Loucy (cell line): Measurements from ENCODE around the gene KIAA0319L.

Source experiments
- H2AFZ ChIP-seq: fragments of 200-600 bp; sonication (generic); 2 replicates; pipeline ENCODE4 v1.6.0; 2016; ENCODE audit warnings: antibody characterized with exemption, mild to moderate bottlenecking, low read length, moderate library complexity
- H3F3A ChIP-seq: fragments of 200-600 bp; 2 replicates; pipeline ENCODE4 v1.6.0; 2016; ENCODE audit warnings: antibody characterized with exemption, low read depth, mild to moderate bottlenecking
- H3K27me3 ChIP-seq: fragments of 200-600 bp; sonication (generic); 2 replicates; pipeline ENCODE4 v1.6.1; 2014; ENCODE audit warnings: low read length, mild to moderate bottlenecking; ENCODE audit not compliant: insufficient read depth, poor library complexity, severe bottlenecking
- H3K36me3 ChIP-seq: fragments of 200-600 bp; sonication (generic); 2 replicates; pipeline ENCODE4 v1.6.1; 2016; ENCODE audit warnings: low read length; ENCODE audit not compliant: insufficient read depth
- H3K4me1 ChIP-seq: fragments of 200-600 bp; sonication (generic); 2 replicates; pipeline ENCODE4 v1.5.1; 2014; ENCODE audit warnings: low read length, mild to moderate bottlenecking; ENCODE audit not compliant: insufficient read depth, poor library complexity, severe bottlenecking
- H3K4me2 ChIP-seq: fragments of 200-600 bp; sonication (generic); 2 replicates; pipeline ENCODE4 v1.6.0; 2014; ENCODE audit warnings: antibody characterized with exemption, low read length, low read depth, mild to moderate bottlenecking; ENCODE audit not compliant: poor library complexity, severe bottlenecking
- H3K4me3 ChIP-seq: fragments of 200-600 bp; sonication (generic); 2 replicates; pipeline ENCODE4 v1.5.1; 2014; ENCODE audit warnings: low read length, mild to moderate bottlenecking, mixed read lengths; ENCODE audit not compliant: poor library complexity, severe bottlenecking
- H3K79me2 ChIP-seq: fragments of 200-600 bp; sonication (generic); 2 replicates; pipeline ENCODE4 v1.6.1; 2014; ENCODE audit warnings: low read length; ENCODE audit not compliant: insufficient read depth
- H3K9ac ChIP-seq: fragments of 200-600 bp; sonication (generic); 2 replicates; pipeline ENCODE4 v1.6.0; 2014; ENCODE audit warnings: mild to moderate bottlenecking, low read depth, low read length, moderate library complexity; ENCODE audit not compliant: poor library complexity, severe bottlenecking
- H3K9me2 ChIP-seq: fragments of 200-600 bp; sonication (generic); replicated peaks from 2 replicates; pipeline ENCODE4 v1.6.1; 2016; ENCODE audit warnings: low read depth, low read length, mixed read lengths
- H3K9me3 ChIP-seq: fragments of 200-600 bp; sonication (generic); 2 replicates; pipeline ENCODE4 v1.6.1; 2014; ENCODE audit warnings: mild to moderate bottlenecking, antibody characterized with exemption, low read length, low read depth; ENCODE audit not compliant: insufficient read depth
- H4K20me1 ChIP-seq: fragments of 200-600 bp; sonication (generic); 2 replicates; pipeline ENCODE4 v1.6.0; 2014; ENCODE audit warnings: antibody characterized with exemption, low read length, mild to moderate bottlenecking; ENCODE audit not compliant: insufficient read depth, poor library complexity, severe bottlenecking
- EZH2phosphoT487 ChIP-seq: fragments of 200-600 bp; IDR thresholded peaks from 2 replicates; pipeline ENCODE4 v1.6.1; 2018; ENCODE audit warnings: antibody characterized with exemption, mild to moderate bottlenecking, moderate library complexity, borderline replicate concordance
- TF ChIP-seq, protein P1 (sequence below): fragments of 200-600 bp; sonication (generic); conservative IDR thresholded peaks from 2 replicates; pipeline ENCODE4 v1.5.1; 2014; ENCODE audit warnings: mild to moderate bottlenecking, antibody characterized with exemption, low read length

Gene KIAA0319L

GRCh38 chr1:35518183-35518582, 39.0 kb downstream of the KIAA0319L start:
- no peaks in the 10 kb centered on the region for H4K20me1 ChIP-seq

DNA sequence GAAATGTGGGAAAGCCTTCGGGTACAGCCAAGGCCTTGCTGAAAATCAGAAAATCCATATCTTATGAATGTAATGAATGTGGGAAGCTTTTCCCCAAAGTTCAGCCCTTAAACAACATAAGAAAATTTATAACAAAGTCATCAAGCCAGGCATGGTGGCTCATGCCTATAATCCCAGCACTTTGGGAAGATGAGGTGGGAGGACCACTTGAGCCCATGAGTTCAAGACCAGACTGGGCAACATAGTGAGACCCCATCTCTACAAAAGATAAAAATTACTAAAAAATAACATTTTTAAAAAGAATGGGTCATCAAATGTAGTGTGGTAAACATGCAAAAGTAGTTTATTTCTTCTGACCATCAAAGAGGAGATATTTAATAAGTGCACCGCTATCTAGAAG, 45.9 kb downstream of the KIAA0319L start:
- TF ChIP-seq EZH2phosphoT487: no peak
- TF ChIP-seq, protein P1, sequence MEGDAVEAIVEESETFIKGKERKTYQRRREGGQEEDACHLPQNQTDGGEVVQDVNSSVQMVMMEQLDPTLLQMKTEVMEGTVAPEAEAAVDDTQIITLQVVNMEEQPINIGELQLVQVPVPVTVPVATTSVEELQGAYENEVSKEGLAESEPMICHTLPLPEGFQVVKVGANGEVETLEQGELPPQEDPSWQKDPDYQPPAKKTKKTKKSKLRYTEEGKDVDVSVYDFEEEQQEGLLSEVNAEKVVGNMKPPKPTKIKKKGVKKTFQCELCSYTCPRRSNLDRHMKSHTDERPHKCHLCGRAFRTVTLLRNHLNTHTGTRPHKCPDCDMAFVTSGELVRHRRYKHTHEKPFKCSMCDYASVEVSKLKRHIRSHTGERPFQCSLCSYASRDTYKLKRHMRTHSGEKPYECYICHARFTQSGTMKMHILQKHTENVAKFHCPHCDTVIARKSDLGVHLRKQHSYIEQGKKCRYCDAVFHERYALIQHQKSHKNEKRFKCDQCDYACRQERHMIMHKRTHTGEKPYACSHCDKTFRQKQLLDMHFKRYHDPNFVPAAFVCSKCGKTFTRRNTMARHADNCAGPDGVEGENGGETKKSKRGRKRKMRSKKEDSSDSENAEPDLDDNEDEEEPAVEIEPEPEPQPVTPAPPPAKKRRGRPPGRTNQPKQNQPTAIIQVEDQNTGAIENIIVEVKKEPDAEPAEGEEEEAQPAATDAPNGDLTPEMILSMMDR: no peak
- H3F3A ChIP-seq: peaks cover 7% of the 10 kb centered on the region; the same call in 1 of the 2 replicates
- H3K9ac ChIP-seq: no peak overlapping the region
- H3K27me3 ChIP-seq: no peaks in the 10 kb centered on the region
- no peak overlapping the region for H2AFZ ChIP-seq
- H3K4me2 ChIP-seq: no peak overlapping the region
- H4K20me1 ChIP-seq: no peaks in the 10 kb centered on the region
- H3K36me3 ChIP-seq: no peaks in the 10 kb centered on the region
- no peaks in the 10 kb centered on the region for H3K9me3 ChIP-seq
- no peaks in the 10 kb centered on the region for H3K9me2 ChIP-seq
- peaks cover 45% of the 10 kb centered on the region for H3K79me2 ChIP-seq
- no peak overlapping the region for H3K4me3 ChIP-seq
- H3K4me1 ChIP-seq: peaks cover 19% of the 10 kb centered on the region

More at GRCh38 chr1:35518183-35518582, 39.0 kb downstream of the KIAA0319L start:
- Histone ChIP-seq H3K4me1 (peaks cover 9% of the 10 kb centered on the region), H3K4me3 (no peak overlapping the region), H3K4me2 (no peak overlapping the region), H3K79me2 (peaks cover 26% of the 10 kb centered on the region), H3K36me3 (no peaks in the 10 kb centered on the region), H3K9ac (no peak overlapping the region), H2AFZ (no peak overlapping the region), H3K9me2 (no peaks in the 10 kb centered on the region), H3K27me3 (no peaks in the 10 kb centered on the region), H3K9me3 (peaks cover 2% of the 10 kb centered on the region; the same call in 1 of the 2 replicates), H3F3A (peaks cover 4% of the 10 kb centered on the region; the same call in 1 of the 2 replicates)
- TF ChIP-seq, protein P1: no peak
- TF ChIP-seq EZH2phosphoT487: no peak

DNA sequence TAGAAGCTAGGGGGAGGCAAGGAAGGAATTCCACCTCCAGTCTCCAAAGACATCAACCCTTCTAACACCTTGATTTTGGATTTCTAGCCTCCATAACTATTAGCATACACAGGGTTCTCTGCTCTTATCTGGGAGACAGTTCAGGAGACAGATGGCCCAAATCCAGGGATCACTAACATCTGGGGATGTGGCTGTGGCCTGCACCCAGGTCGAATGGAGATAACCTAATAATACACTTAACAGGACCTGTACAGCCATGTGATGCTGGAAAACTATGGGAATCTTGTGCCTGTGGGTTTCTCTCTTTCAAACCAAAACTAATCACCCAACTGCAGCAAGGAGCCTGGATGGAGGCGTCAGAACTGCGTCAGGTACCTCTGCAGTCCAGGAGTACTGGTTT, 47.6 kb downstream of the KIAA0319L start:
- Histone ChIP-seq H3K79me2 (peaks cover 41% of the 10 kb centered on the region), H3K4me3 (no peak overlapping the region), H3K9me3 (no peaks in the 10 kb centered on the region), H3K27me3 (no peaks in the 10 kb centered on the region), H3K36me3 (no peaks in the 10 kb centered on the region; the same call in 1 of the 2 replicates), H3K4me2 (no peak overlapping the region), H3K9ac (no peak overlapping the region), H3F3A (peaks cover 16% of the 10 kb centered on the region), H3K9me2 (no peaks in the 10 kb centered on the region), H4K20me1 (peaks cover 5% of the 10 kb centered on the region), H3K4me1 (peaks cover 31% of the 10 kb centered on the region), H2AFZ (no peak overlapping the region)
- TF ChIP-seq, protein P1: no peak
- TF ChIP-seq EZH2phosphoT487: no peak
